Measurements from ENCODE around the gene CLASRP. TPM values are rescaled to one million over a fixed set of nuclear protein-coding genes. Genes with fewer than 3 reads are reported as not detected.

CLASRP gene
- total and polyA plus RNA-seq, 2 of the 8 experiments (the other 6 are each of a cell fraction or from before 2014, with no cell fraction given) = 22.3 to 71.7 TPM

- WGBS, 2 experiments (ENCODE audit: extremely low coverage in 1 of 2, insufficient coverage in 1 of 2, insufficient read length in 1 of 2, insufficient replicate concordance in 2 of 2, low coverage in 1 of 2, low lambda C conversion rate in 2 of 2, missing lambda C conversion rate in 1 of 2) = 2% methylated on average over 39 of the region's 61 CpGs; no CpG with 5 or more reads in 1 of the 2 experiments
- no peak within 1 kb of the TSS for H2AFZ ChIP-seq (ENCODE audit: low read length)
- peak; percentile 79 for TF ChIP-seq ASH2L (IDR thresholded peaks at IDR 0.05; ENCODE audit: low read length)
- TF ChIP-seq JUN (IDR thresholded peaks at IDR 0.05; ENCODE audit: low read depth, low read length) = no peak
- TF ChIP-seq TAF7 (optimal IDR thresholded peaks at IDR 0.05; ENCODE audit: borderline replicate concordance, low read depth, low read length) = peak; percentile 88
- TF ChIP-seq SP1 (IDR thresholded peaks at IDR 0.05; ENCODE audit: low read depth, low read length) = peak; percentile 46; the same call in 1 of the 2 replicates
- TF ChIP-seq POU5F1 (IDR thresholded peaks at IDR 0.05; ENCODE audit: low read depth, low read length) = no peak
- TF ChIP-seq EP300 (IDR thresholded peaks at IDR 0.05; ENCODE audit: borderline replicate concordance in 1 of 2, low read depth in 2 of 2, low read length in 2 of 2) = peak in 1 of 2 experiments; percentile 93; a peak in 1 of 3 replicates
- TF ChIP-seq TBP (IDR thresholded peaks at IDR 0.05; ENCODE audit: low read depth, low read length) = peak; percentile 70; the same call in 1 of the 2 replicates
- peak; percentile 99 for TF ChIP-seq GABPA (IDR thresholded peaks at IDR 0.05; ENCODE audit: borderline replicate concordance, insufficient read depth, low read length)
- TF ChIP-seq SP2 (IDR thresholded peaks at IDR 0.05; ENCODE audit: low read length) = no peak
- TF ChIP-seq KDM1A (IDR thresholded peaks at IDR 0.05; ENCODE audit: borderline replicate concordance, low read length) = no peak
- no peak for TF ChIP-seq SP4 (IDR thresholded peaks at IDR 0.05; ENCODE audit: low read length)
Observed at GRCh38 chr19:45079063-45079910, 40.4 kb downstream of the CLASRP start, which contains the start of gene GEMIN7. TSS of gene GEMIN7 (plus strand) at chr19:45079260. CDS start at chr19:45090115, 10,855 bp downstream.

More at GRCh38 chr19:45079063-45079910, 40.4 kb downstream of the CLASRP start, which contains the start of gene GEMIN7:
- Histone ChIP-seq H3K9me3 (ENCODE audit: insufficient read depth in 2 of 2, low read depth in 1 of 2, low read length in 1 of 2) (no peaks in the 10 kb centered on the region), H3K4me1 (replicated peaks in 1 of 4; ENCODE audit: control insufficient read depth in 3 of 4, insufficient read depth in 4 of 4, low read length in 3 of 4) (peaks cover 13 to 37% (median 20%) of the 10 kb centered on the region in 4 experiments), H3K27ac (ENCODE audit: low read depth, low read length) (peak within 1 kb of the TSS; percentile 94), H3K9ac (replicated peaks in 1 of 4; ENCODE audit: extremely low read depth in 1 of 4, low read depth in 3 of 4, low read length in 3 of 4) (peak within 1 kb of the TSS; percentile 70 to 89 (median 82)), H2BK20ac (ENCODE audit: low read length) (peak within 1 kb of the TSS; percentile 80), H4K5ac (ENCODE audit: insufficient read length, low read depth, low read length) (peak within 1 kb of the TSS; percentile 98), H4K8ac (ENCODE audit: extremely low read depth, insufficient read depth, low read length) (peak within 1 kb of the TSS; percentile 95), H2BK12ac (ENCODE audit: low read depth, low read length) (peak within 1 kb of the TSS; percentile 90), H3K27me3 (replicated peaks in 1 of 4; ENCODE audit: control insufficient read depth in 3 of 4, extremely low read depth in 1 of 4, insufficient read depth in 3 of 4, low read length in 3 of 4) (no peaks in the 10 kb centered on the region), H3K4me3 (ENCODE audit: extremely low read depth in 1 of 4, insufficient read depth in 2 of 4, low read depth in 3 of 4, low read length in 4 of 4) (peak within 1 kb of the TSS; percentile 87 to 98 (median 94)), H2AK5ac (ENCODE audit: low read depth, low read length) (peak within 1 kb of the TSS; percentile 80; the same call in 1 of the 2 replicates), H3K4ac (replicated peaks; ENCODE audit: insufficient read length, low read depth, low read length) (peak within 1 kb of the TSS; percentile 95), H3K23me2 (ENCODE audit: low read depth, low read length) (peaks cover 17% of the 10 kb centered on the region), H3K18ac (ENCODE audit: extremely low read depth, low read length) (peak within 1 kb of the TSS; percentile 99), H4K20me1 (replicated peaks in 1 of 2; ENCODE audit: control insufficient read depth in 1 of 2, insufficient read depth in 2 of 2, low read length in 2 of 2) (peaks cover 0 to 2% of the 10 kb centered on the region in 2 experiments), H3K79me1 (ENCODE audit: low read depth, low read length) (peaks cover 9% of the 10 kb centered on the region), H2BK120ac (replicated peaks; ENCODE audit: low read depth, low read length) (peak within 1 kb of the TSS; percentile 79), H3K56ac (replicated peaks; ENCODE audit: insufficient read length, low read depth, low read length) (peak within 1 kb of the TSS; percentile 91), H4K91ac (replicated peaks; ENCODE audit: insufficient read length, low read length) (peak within 1 kb of the TSS; percentile 87), H3K23ac (ENCODE audit: insufficient read length) (no peak within 1 kb of the TSS), H3K79me2 (ENCODE audit: control insufficient read depth in 1 of 2, insufficient read depth in 2 of 2, low read length in 2 of 2) (peaks cover 5 to 39% of the 10 kb centered on the region in 2 experiments), H3K36me3 (ENCODE audit: control insufficient read depth in 2 of 4, insufficient read depth in 4 of 4, low read length in 3 of 4) (peaks cover 0 to 20% (median 4%) of the 10 kb centered on the region in 4 experiments; a peak in 4 of 8 replicates), H2BK15ac (ENCODE audit: low read length) (peak within 1 kb of the TSS; percentile 98; the same call in 1 of the 2 replicates), H3K4me2 (ENCODE audit: insufficient read depth in 1 of 2, low read depth in 2 of 2, low read length in 2 of 2) (peak within 1 kb of the TSS; percentile 87 to 99), H3K14ac (ENCODE audit: insufficient read length) (peak within 1 kb of the TSS; percentile 24), H2BK5ac (ENCODE audit: low read depth, low read length) (peak within 1 kb of the TSS; percentile 97)
- DNase-seq (ENCODE audit: low read depth in 1 of 2, low spot score in 2 of 2) (peak in 1 of 2 experiments; percentile 92), FAIRE-seq (no peak)
- ChIA-PET POLR2A (ENCODE audit: partially characterized antibody) (interaction anchor here (0.6 to 8.5 kb wide), 30 partner anchors 8 to 284 kb away, joined by 3 to 230 read pairs (median 4); partner anchors contain the start of genes APOE, BLOC1S3, CLASRP and CLPTM1), CTCF (ENCODE audit: partially characterized antibody) (interaction anchor here (0.5 to 4.1 kb wide), 7 partner anchors 8 to 1546 kb away, joined by 3 to 39 read pairs (median 3); partner anchors contain the start of genes PPP1R37 and ZNF575)

Data from H1 (cell line).